ENCODE results near the gene XRRA1. TPM values are rescaled to one million over a fixed set of nuclear protein-coding genes. Genes with fewer than 3 reads are reported as not detected.

The XRRA1 gene
- total RNA-seq, 1 donor, result 9.8 TPM

DNA sequence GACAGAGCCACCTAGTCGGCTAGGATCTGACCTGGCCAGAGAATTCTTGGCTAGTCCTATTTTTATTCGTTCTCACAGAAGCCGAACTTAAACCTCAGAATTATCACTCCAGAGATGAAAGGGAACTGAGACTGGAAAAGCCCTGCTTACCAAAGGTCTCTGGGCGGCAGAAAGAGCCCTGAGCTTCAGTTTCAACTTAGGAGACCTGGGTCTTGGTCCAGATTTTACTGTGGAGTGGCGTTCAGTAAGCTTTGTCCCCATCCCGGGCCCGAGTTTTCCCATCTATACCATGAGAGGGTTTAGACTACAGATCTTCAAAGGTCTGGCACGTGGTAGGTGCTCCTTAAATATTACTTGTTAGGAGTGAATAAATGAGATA, 40.4 kb upstream of the XRRA1 start:
- Histone ChIP-seq H3K79me2 (ENCODE audit: insufficient read depth, low read length) (peaks cover 8% of the 10 kb centered on the region), H2AFZ (ENCODE audit: low read length) (peak overlapping the region; percentile 88), H3K4me1 (ENCODE audit: insufficient read depth, low read length) (peaks cover 12% of the 10 kb centered on the region), H3K9me3 (ENCODE audit: low read depth, low read length) (no peaks in the 10 kb centered on the region), H3K4me3 (ENCODE audit: insufficient read depth, low read length) (peak overlapping the region; percentile 94), H3K36me3 (ENCODE audit: insufficient read depth, low read length) (peaks cover 4% of the 10 kb centered on the region), H3K27me3 (ENCODE audit: insufficient read depth, low read length) (no peaks in the 10 kb centered on the region), H3K4me2 (ENCODE audit: insufficient read depth, low read length) (peak overlapping the region; percentile 96), H3K27ac (ENCODE audit: low read depth, low read length) (peak overlapping the region; percentile 64), H4K20me1 (ENCODE audit: insufficient read depth, low read length) (no peaks in the 10 kb centered on the region)
- peak; percentile 6 for DNase-seq (ENCODE audit: insufficient read length, low spot score, missing footprints)
- TF ChIP-seq, protein P1, sequence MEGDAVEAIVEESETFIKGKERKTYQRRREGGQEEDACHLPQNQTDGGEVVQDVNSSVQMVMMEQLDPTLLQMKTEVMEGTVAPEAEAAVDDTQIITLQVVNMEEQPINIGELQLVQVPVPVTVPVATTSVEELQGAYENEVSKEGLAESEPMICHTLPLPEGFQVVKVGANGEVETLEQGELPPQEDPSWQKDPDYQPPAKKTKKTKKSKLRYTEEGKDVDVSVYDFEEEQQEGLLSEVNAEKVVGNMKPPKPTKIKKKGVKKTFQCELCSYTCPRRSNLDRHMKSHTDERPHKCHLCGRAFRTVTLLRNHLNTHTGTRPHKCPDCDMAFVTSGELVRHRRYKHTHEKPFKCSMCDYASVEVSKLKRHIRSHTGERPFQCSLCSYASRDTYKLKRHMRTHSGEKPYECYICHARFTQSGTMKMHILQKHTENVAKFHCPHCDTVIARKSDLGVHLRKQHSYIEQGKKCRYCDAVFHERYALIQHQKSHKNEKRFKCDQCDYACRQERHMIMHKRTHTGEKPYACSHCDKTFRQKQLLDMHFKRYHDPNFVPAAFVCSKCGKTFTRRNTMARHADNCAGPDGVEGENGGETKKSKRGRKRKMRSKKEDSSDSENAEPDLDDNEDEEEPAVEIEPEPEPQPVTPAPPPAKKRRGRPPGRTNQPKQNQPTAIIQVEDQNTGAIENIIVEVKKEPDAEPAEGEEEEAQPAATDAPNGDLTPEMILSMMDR (IDR thresholded peaks at IDR 0.05; ENCODE audit: extremely low read depth, low read depth, low read length), result no peak

DNA sequence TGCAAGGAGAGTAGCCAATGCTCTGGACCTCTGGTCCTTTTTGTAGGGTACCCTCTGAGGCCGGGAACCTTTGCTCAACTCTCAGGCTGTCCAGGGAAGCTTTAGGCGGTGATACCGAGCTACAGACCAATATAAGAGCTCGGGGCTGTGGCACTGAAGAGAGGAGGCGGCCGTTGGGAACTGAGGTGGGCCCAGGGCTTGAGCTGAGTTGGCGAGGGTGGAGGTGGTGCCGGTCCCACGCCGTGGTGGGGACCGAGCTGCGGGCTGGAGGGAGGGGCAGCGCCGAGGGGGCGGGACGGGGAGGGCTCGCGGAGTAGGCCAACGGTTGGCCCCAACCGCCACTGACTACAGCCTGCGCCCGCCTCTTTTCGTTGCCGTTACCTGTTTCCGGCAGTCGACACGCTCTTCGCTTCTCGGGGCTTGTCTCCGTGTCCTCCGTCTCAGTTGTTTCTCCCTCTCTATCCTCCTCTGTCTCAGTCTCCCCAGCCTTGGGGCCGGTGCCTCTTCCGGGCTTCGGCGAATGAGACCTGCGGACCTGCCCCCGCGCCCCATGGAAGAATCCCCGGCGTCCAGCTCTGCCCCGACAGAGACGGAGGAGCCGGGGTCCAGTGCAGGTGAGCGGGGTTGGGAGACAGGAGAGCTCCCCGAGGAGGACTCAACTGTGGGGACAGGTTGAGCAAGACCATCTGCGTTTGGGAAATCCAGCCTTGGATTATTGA, 39.8 kb upstream of the XRRA1 start, which contains the start of gene NEU3:
TSS of gene NEU3 (plus strand) at position 393 of the 719 bp plus-strand sequence. CDS start at position 521, 128 bp downstream.
- Histone ChIP-seq H3K27ac (ENCODE audit: low read depth, low read length) (peak within 1 kb of the TSS; percentile 64), H2AFZ (ENCODE audit: low read length) (peak within 1 kb of the TSS; percentile 88), H3K9me3 (ENCODE audit: low read depth, low read length) (no peaks in the 10 kb centered on the region), H4K20me1 (ENCODE audit: insufficient read depth, low read length) (no peaks in the 10 kb centered on the region), H3K4me2 (ENCODE audit: insufficient read depth, low read length) (peak within 1 kb of the TSS; percentile 96), H3K36me3 (ENCODE audit: insufficient read depth, low read length) (peaks cover 4% of the 10 kb centered on the region), H3K4me3 (ENCODE audit: insufficient read depth, low read length) (peak within 1 kb of the TSS; percentile 94), H3K79me2 (ENCODE audit: insufficient read depth, low read length) (peaks cover 8% of the 10 kb centered on the region), H3K4me1 (ENCODE audit: insufficient read depth, low read length) (peaks cover 12% of the 10 kb centered on the region), H3K27me3 (ENCODE audit: insufficient read depth, low read length) (no peaks in the 10 kb centered on the region)
- peak; percentile 92 for DNase-seq (ENCODE audit: insufficient read length, low spot score, missing footprints)
- TF ChIP-seq, protein P1 (IDR thresholded peaks at IDR 0.05; ENCODE audit: extremely low read depth, low read depth, low read length), result no peak

GRCh38 chr11:74984730-74985129, 35.8 kb upstream of the XRRA1 start:
- TF ChIP-seq, protein P1 (IDR thresholded peaks at IDR 0.05; ENCODE audit: extremely low read depth, low read depth, low read length), result no peak
- H3K4me2 ChIP-seq (ENCODE audit: insufficient read depth, low read length), result no peak overlapping the region

GRCh38 chr11:74984070-74984469, 35.2 kb upstream of the XRRA1 start:
- H3K27me3 ChIP-seq (ENCODE audit: insufficient read depth, low read length), result no peaks in the 10 kb centered on the region
- peaks cover 5% of the 10 kb centered on the region for H3K36me3 ChIP-seq (ENCODE audit: insufficient read depth, low read length)
- H3K79me2 ChIP-seq (ENCODE audit: insufficient read depth, low read length), result no peaks in the 10 kb centered on the region
- peaks cover 3% of the 10 kb centered on the region for H4K20me1 ChIP-seq (ENCODE audit: insufficient read depth, low read length)
- H3K4me3 ChIP-seq (ENCODE audit: insufficient read depth, low read length), result no peak overlapping the region
- TF ChIP-seq, protein P1 (IDR thresholded peaks at IDR 0.05; ENCODE audit: extremely low read depth, low read depth, low read length), result no peak
- H3K9me3 ChIP-seq (ENCODE audit: low read depth, low read length), result no peaks in the 10 kb centered on the region
- no peak for DNase-seq (ENCODE audit: insufficient read length, low spot score, missing footprints)
- H3K4me2 ChIP-seq (ENCODE audit: insufficient read depth, low read length), result no peak overlapping the region
- H2AFZ ChIP-seq (ENCODE audit: low read length), result no peak overlapping the region
- peaks cover 5% of the 10 kb centered on the region for H3K4me1 ChIP-seq (ENCODE audit: insufficient read depth, low read length)
- no peak overlapping the region for H3K27ac ChIP-seq (ENCODE audit: low read depth, low read length)

More at GRCh38 chr11:74984730-74985129, 35.8 kb upstream of the XRRA1 start:
- peaks cover 3% of the 10 kb centered on the region for H3K36me3 ChIP-seq (ENCODE audit: insufficient read depth, low read length)
- peaks cover 11% of the 10 kb centered on the region for H3K4me1 ChIP-seq (ENCODE audit: insufficient read depth, low read length)
- H3K27me3 ChIP-seq (ENCODE audit: insufficient read depth, low read length), result no peaks in the 10 kb centered on the region
- H3K27ac ChIP-seq (ENCODE audit: low read depth, low read length), result no peak overlapping the region
- no peak overlapping the region for H2AFZ ChIP-seq (ENCODE audit: low read length)
- peaks cover 2% of the 10 kb centered on the region for H4K20me1 ChIP-seq (ENCODE audit: insufficient read depth, low read length)
- H3K4me3 ChIP-seq (ENCODE audit: insufficient read depth, low read length), result no peak overlapping the region
- no peak for DNase-seq (ENCODE audit: insufficient read length, low spot score, missing footprints)
- peaks cover 3% of the 10 kb centered on the region for H3K79me2 ChIP-seq (ENCODE audit: insufficient read depth, low read length)
- H3K9me3 ChIP-seq (ENCODE audit: low read depth, low read length), result no peaks in the 10 kb centered on the region
